ENCODE measurements around the gene INTS13. TPM values are rescaled to one million over a fixed set of nuclear protein-coding genes. Genes with fewer than 3 reads are reported as not detected.

Gene INTS13
- total and polyA plus RNA-seq, 2 donors (not counting 1 experiment from before 2014, with no cell fraction given) = 9.2 to 16.2 TPM

- H3K4me1 ChIP-seq (ENCODE audit: control insufficient read depth in 2 of 2, insufficient read depth in 2 of 2, low read length in 2 of 2) = no peaks in the 10 kb centered on the region
- H3K9ac ChIP-seq (ENCODE audit: low read length) = no peak overlapping the region
- DNase-seq (no peak), ATAC-seq (ENCODE audit: low read depth) (no peak)
- Mint-ChIP-seq H3K4me1 (no peaks in the 10 kb centered on the region), H3K27ac (no peak overlapping the region), H3K27me3 (no peaks in the 10 kb centered on the region), H3K9me3 (ENCODE audit: insufficient read depth) (no peaks in the 10 kb centered on the region), H3K4me3 (no peak overlapping the region)
- no peaks in the 10 kb centered on the region for H3K36me3 ChIP-seq (replicated peaks in 1 of 2; ENCODE audit: control extremely low read depth in 1 of 2, control insufficient read depth in 1 of 2, extremely low read depth in 1 of 2, insufficient read depth in 2 of 2, low read length in 1 of 2)
- CTCF ChIA-PET = no interaction called here
- 100% methylated on average over 1 of the region's 1 CpG for WGBS (ENCODE audit: insufficient coverage)
- no peak overlapping the region for H3K4me3 ChIP-seq (ENCODE audit: control extremely low read depth in 1 of 5, extremely low read depth in 1 of 5, insufficient read depth in 1 of 5, low read depth in 2 of 5, low read length in 4 of 5)
- no peaks in the 10 kb centered on the region for H3K9me3 ChIP-seq (ENCODE audit: control extremely low read depth in 1 of 3, control insufficient read depth in 2 of 3, insufficient read depth in 1 of 3, low read length in 2 of 3)
- no peak overlapping the region for H3K27ac ChIP-seq (ENCODE audit: low read length in 2 of 2)
- POLR2A ChIA-PET = no interaction called here
- no peaks in the 10 kb centered on the region for H3K27me3 ChIP-seq (replicated peaks in 1 of 4; ENCODE audit: control extremely low read depth in 1 of 4, control insufficient read depth in 3 of 4, insufficient read depth in 4 of 4, low read length in 3 of 4)
- intact Hi-C loops (cut with micrococcal nuclease) = no loop called here
- H3K79me2 ChIP-seq (ENCODE audit: control insufficient read depth, insufficient read depth, low read length) = no peaks in the 10 kb centered on the region
- H4K20me1 ChIP-seq (ENCODE audit: control insufficient read depth, insufficient read depth, low read length, poor library complexity, severe bottlenecking) = no peaks in the 10 kb centered on the region
- no peak overlapping the region for H3K4me2 ChIP-seq (replicated peaks; ENCODE audit: low read depth, low read length, poor library complexity, severe bottlenecking)
- no peak overlapping the region for H2AFZ ChIP-seq (ENCODE audit: insufficient read depth, low read depth, low read length, poor library complexity, severe bottlenecking)
- TF ChIP-seq CTCF (IDR thresholded peaks at IDR 0.05) (no peak), EZH2 (IDR thresholded peaks at IDR 0.05; ENCODE audit: borderline replicate concordance, insufficient read depth, low read depth, low read length, poor library complexity, severe bottlenecking) (no peak)
These were observed 46.1 kb downstream of the INTS13 start for GRCh38 chr12:26891704-26892103.

GRCh38 chr12:26890784-26891183, 47.0 kb downstream of the INTS13 start:
- TF ChIP-seq CTCF (IDR thresholded peaks at IDR 0.05) (no peak), EZH2 (IDR thresholded peaks at IDR 0.05; ENCODE audit: borderline replicate concordance, insufficient read depth, low read depth, low read length, poor library complexity, severe bottlenecking) (no peak)
- Mint-ChIP-seq H3K4me3 (no peak overlapping the region), H3K27me3 (no peaks in the 10 kb centered on the region), H3K4me1 (no peaks in the 10 kb centered on the region), H3K9me3 (ENCODE audit: insufficient read depth) (no peaks in the 10 kb centered on the region), H3K27ac (no peak overlapping the region)
- 98% methylated on average over 5 of the region's 5 CpGs for WGBS (ENCODE audit: insufficient coverage)
- H3K4me3 ChIP-seq (ENCODE audit: control extremely low read depth in 1 of 5, extremely low read depth in 1 of 5, insufficient read depth in 1 of 5, low read depth in 2 of 5, low read length in 4 of 5) = no peak overlapping the region
- no peaks in the 10 kb centered on the region for H3K36me3 ChIP-seq (replicated peaks in 1 of 2; ENCODE audit: control extremely low read depth in 1 of 2, control insufficient read depth in 1 of 2, extremely low read depth in 1 of 2, insufficient read depth in 2 of 2, low read length in 1 of 2)
- CTCF ChIA-PET = no interaction called here
- no peaks in the 10 kb centered on the region for H3K27me3 ChIP-seq (replicated peaks in 1 of 4; ENCODE audit: control extremely low read depth in 1 of 4, control insufficient read depth in 3 of 4, insufficient read depth in 4 of 4, low read length in 3 of 4)
- ATAC-seq (ENCODE audit: low read depth) (no peak), DNase-seq (no peak)
- no peaks in the 10 kb centered on the region for H4K20me1 ChIP-seq (ENCODE audit: control insufficient read depth, insufficient read depth, low read length, poor library complexity, severe bottlenecking)
- no peak overlapping the region for H3K4me2 ChIP-seq (replicated peaks; ENCODE audit: low read depth, low read length, poor library complexity, severe bottlenecking)
- H3K4me1 ChIP-seq (ENCODE audit: control insufficient read depth in 2 of 2, insufficient read depth in 2 of 2, low read length in 2 of 2) = no peaks in the 10 kb centered on the region
- intact Hi-C loops (cut with micrococcal nuclease) = no loop called here
- H3K9me3 ChIP-seq (ENCODE audit: control extremely low read depth in 1 of 3, control insufficient read depth in 2 of 3, insufficient read depth in 1 of 3, low read length in 2 of 3) = no peaks in the 10 kb centered on the region
- no peak overlapping the region for H2AFZ ChIP-seq (ENCODE audit: insufficient read depth, low read depth, low read length, poor library complexity, severe bottlenecking)
- no peaks in the 10 kb centered on the region for H3K79me2 ChIP-seq (ENCODE audit: control insufficient read depth, insufficient read depth, low read length)
- H3K27ac ChIP-seq (ENCODE audit: low read length in 2 of 2) = no peak overlapping the region
- POLR2A ChIA-PET = no interaction called here
- no peak overlapping the region for H3K9ac ChIP-seq (ENCODE audit: low read length)

All from B cell (primary cell).